HG02588 (cell line): ENCODE results near the gene ELMO1.

Experiments
- ATAC-seq: cut with Tn5 transposase; IDR thresholded peaks from one replicate; pipeline ENCODE4 v1.9.1; 2021; ENCODE audit warnings: mild to moderate bottlenecking, moderate library complexity; ENCODE audit not compliant: unreplicated experiment

Gene ELMO1

DNA sequence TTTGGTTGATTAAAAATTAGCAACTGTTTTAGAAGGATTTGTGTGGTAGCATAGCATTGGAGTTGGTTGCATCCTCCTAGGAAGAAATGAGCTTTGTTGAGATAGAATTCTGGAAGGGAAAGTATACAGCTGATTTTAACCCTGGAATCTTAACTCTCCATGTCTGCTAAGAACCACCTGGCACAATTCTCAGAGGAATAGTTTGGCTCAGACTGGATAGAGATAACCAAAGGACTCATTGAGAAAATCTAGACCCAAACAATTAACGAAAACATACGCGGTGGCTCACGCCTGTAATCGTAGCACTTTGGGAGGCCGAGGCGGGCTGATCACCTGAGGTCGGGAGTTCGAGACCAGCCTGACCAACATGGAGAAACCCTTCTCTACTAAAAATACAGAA, 625.3 kb downstream of the ELMO1 start:
- no peak for ATAC-seq

DNA sequence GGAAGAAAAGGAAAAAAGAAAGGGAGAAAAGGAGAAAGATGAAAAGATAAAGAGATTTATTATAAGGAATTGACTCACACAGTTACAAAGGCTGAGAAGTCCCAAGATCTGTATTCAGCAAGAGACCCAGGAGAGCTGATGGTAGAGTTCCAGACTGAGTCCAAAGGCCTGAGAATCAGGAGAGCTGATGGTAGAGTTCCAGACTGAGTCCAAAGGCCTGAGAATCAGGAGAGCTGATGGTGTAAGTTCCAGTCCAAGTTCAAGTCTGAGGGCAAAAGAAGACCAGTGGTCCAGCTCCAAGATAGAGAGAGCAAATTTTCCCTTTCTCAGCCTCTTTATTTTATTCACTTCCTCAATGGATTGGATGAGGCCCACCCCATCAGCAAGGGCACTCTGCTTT, 627.0 kb downstream of the ELMO1 start:
- no peak for ATAC-seq

DNA sequence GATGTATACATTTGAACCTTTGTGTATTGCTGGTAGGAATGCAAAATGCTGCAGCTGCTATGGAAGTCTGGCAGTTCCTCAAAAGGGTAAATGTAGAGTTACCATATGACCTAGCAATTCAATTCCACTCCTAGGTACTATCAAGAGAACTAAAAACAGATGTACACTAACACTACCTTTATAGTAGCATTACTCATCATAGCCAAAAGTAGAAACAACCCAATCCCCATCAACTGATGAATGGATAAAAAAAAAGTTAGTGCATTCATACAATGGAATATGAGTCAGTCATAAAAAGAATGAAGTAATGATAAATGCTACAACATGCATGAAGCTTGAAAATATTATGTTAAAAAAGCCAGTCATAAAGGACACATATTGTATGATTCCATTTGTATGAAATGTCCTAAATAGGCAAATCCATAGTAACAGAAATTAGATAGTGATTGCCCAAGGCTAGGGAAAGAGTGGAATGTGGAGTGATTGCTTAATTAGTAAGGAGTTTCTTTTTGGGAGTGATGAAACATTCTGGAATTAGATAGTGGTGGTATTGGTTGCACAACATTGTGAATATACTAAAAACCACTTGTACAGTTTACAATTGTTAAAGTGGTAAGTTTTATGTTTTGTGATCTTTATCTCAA, 628.0 kb downstream of the ELMO1 start:
- ATAC-seq: no peak

DNA sequence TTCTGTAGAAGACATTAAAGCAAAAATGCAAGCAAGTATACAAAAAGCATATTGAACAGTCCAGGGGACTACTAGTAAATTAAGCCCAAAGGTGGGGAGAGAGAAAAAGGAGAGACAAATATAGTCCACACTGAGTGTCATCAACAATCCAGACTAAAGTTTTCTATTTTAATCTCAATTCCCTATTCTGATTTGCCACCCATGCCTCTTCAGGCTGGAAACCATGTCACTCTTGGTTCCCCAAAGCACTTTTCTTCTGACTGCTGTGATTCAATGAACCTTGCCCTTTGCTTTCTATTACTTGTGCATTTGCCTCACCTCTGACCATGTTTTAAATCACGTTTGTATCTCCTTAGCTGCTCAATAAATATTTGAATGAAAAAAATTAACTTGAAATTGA, 629.0 kb downstream of the ELMO1 start:
- ATAC-seq: no peak

DNA sequence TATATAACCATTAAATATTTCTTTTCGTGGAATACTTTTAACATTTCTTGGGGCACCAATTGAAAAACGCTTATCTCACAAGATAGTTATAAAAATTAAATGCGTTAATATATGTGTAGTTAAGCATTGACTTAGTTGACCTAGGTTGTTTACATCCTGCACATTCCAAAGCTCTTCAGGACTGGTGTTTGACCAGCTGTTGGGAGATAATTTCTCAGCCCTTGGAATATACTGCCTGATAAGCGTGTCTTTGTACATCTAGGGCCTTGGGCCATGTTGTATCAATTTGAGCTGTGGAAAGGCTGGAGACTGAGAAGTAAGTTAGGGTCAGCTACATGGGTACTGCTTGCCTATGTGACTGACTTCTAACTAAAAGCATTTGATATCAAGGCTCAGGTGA, 634.4 kb downstream of the ELMO1 start:
- ATAC-seq: no peak

DNA sequence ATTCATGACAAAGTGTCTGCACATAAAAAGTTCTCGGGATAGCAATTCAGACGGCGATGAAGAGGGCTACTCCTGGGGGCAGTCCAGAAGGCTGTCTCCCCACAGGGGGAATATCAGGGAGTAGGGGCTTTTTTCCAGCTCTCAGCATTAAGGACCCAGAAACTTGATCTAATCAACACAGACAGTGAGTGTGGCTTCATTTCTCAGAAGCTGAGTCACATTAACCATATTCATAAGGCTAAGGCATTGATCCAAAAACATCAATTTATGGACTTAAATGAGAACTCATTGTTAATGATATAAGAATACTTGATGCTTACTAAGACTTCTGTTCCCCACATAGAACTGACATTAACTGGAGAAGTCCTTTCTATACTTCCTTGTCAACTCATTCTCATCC, 636.9 kb downstream of the ELMO1 start:
- no peak for ATAC-seq

DNA sequence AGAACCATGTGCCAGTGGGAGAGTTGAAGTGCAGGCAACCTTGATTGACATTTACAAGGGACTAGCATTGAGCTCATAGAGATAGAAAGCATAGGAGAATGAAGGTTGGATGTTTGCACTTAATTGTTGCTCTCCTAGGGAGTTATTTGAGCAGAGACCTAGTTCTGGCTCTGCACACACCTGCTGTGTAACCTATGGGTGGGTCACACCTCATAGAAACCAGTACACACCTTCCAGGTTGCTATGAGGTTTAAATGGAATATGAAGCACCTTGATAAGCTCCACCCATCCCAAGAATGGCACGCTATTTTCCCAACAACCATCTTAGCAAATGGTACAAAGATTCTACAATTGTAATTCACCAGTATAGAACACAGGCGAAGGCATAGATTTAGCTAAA, 638.2 kb downstream of the ELMO1 start:
- ATAC-seq: no peak

DNA sequence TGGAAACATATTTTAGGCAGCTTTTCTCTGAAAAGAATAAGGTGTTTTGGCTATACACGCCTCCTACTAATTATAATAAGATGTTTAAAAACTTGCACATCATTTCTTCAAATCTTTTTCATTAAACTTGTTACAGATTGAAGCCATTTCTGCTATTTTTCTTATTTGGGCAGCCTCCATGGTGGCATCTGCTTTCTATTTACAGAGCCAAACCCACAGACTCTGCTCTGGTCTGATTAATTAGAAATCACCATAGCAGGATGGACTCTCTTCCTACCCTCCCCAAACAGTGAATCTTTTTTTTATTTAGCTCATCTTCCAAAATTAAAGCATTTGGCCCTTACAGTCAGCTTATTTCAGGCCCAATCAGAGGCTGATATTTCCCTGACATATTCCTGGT, 638.6 kb downstream of the ELMO1 start:
- no peak for ATAC-seq

DNA sequence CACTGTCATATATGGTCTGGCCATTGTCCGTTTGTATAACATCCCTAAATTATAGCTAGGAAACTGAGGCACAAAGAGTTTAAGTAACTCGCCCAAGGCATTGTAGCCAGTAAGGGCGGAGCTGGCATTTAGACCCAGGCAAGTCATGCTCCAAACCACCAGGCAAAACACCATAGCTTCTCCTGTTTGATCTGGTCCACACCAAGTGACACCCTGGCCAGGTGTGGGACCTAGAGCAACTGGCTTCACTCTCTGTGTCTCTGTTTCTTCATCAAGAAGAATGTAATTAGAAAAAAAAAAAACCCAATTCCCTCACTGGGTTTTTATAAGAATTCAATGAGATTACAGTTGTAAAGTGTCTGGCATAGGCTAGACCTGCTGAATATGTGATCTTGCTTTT, 639.2 kb downstream of the ELMO1 start:
- no peak for ATAC-seq

DNA sequence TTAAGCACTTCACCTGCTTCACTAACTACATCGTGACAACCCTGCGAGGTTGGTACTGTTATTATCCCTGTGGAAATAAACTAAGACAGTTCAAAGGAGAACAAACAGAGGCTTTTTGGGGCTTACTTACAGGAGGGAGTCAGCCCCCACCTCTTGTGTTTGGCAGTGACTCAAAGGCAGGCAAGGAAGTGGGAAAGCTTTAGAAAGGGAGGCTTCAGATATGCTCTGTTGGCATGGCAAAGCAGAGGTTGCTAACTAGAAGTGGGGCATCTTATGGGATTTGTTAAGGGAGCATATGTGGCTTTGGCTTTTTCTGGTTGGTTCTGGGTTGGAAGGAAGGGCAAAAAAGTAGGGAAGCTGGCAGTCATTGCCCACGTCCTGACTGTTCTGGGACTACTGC, 639.6 kb downstream of the ELMO1 start:
- no peak for ATAC-seq

DNA sequence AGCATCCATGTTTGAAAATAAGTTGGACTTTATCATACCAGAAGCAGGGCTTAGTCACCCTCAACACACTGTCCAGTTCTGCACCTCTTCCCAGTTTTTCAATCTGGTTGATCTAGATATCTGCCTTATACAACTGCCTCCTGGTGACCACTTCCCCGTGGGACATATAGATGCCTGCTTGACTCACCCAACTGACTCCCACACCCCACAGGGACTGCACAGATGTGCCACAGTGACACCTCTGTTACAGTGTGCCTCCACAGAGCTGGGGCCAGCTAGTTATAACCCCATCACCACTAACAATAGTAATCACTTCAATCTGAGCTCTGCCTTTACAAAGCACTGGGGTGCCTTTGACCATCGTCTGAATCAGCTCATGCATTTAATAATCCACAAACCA, 641.8 kb downstream of the ELMO1 start:
- no peak for ATAC-seq
